ENCODE data around the gene GTF3A.

Gene GTF3A

GRCh38 chr13:27406178-27406939 lies 18.1 kb upstream of the GTF3A start:
- no peak for DNase-seq

GRCh38 chr13:27408074-27408473 lies 16.3 kb upstream of the GTF3A start:
- DNase-seq = no peak

GRCh38 chr13:27409013-27409412 lies 15.4 kb upstream of the GTF3A start:
- no peak for DNase-seq

GRCh38 chr13:27411341-27411740 lies 13.1 kb upstream of the GTF3A start:
- no peak for DNase-seq

DNA sequence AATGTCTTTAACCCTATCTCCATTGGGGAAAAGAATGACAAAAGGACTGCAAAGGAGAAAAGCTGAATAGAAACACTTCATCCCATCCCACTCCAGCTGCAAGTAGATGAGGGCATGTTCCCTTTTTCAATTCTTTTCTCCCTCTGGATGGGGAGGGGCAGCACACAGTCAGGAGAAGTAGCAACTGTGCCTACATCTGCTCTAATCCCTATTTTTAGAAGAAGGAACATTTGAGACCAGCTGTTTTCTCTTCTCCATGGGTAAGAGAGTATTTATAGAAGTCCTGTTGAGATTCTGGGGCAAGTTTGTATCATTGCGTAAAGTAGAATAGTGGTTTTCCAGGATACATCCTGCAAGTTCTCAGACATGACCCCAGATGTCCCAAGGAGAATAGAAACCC lies 9.3 kb upstream of the GTF3A start:
- no peak for DNase-seq

- no peak for DNase-seq
These were observed 5.1 kb upstream of the GTF3A start for GRCh38 chr13:27419328-27419727.

DNA sequence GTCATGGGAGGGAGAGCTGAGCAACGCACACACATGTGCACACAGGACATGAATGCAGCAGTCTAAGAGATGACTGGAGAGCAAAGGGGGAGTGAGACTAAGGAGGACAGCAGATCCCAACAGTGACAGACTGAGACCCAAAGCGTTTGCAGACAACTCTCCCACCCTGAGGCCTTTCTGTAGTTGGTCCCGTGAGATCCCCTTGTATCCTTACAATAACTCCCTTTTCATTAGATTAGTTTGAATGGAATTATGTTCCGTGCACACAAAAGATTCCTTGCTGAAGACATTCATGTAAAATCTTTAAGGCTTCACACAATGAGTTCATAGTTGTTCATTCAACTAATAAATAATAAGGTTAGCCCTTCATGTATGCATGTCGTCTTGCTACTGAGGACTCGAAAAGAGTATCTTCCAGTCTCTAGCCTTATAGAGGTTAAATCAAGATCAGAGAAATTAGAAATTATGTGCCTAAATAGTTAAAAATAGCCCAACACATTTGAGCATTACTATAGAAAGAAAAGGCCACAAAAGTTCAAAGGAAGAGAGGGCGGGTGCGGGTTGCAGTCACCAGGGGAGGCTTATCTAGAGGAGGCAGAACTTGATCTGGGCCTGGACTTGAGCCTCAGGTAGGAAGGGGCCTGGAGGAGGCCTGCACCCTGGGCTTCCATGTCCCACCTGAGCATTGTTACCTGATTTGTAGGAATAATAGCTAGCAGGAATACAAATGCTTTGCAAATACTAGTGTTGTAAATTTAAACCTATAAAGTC lies 3.1 kb upstream of the GTF3A start:
- DNase-seq = no peak

DNA sequence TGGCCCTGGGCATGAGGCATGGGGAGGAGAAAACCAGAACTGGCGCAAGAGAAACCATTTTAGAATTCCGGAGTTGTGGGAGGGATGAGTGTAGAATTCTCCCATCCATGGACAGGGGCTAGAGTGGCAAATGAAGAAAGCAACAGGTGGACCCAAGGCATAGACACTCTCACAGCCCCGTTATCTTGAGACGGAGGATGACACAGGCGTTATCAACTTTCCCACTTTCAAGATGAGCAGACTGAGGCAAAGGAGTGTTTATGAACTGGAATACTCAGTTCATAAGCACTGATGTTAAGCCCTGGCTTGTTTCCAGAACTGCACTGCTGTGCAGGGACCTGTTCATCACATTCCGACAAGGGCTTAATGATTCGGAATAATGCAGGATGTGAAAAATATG lies 1.1 kb upstream of the GTF3A start:
- DNase-seq = no peak

GRCh38 chr13:27425158-27425917 lies 919 bp downstream of the GTF3A start:
- no peak for DNase-seq

DNA sequence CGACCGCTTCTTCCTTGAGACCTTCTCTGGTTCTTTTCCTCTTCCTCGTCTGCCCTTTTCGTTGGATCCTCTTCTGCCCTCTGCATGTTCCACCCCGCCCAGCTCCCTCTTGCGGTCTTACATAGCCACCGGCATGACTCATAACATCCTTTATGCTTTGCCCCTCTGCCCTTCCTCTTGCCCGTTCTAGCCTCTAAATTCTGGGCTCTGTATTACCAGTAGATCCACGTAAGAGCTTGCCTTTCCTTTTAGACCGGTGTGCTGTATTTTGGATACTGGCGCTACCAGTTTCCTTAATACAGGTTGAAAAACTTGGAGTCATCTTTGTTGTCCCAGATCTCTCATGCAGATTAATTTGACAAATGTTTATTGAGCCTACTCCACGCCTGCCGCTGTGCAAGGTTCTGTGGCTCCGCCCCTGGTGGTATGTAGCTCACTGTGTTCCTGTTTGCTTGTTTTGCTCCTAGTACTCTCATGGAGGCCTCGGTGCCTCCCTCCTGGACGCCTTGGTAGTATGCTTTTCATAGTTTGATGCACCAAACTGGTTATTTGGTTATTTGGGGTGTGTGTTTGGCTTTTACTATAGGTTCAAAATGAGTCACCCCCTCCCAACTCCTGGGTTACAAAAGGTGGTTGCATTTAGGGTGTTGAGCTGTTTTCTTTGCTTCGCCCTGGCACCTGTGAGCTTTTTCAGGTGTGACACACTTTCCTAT lies 1.7 kb downstream of the GTF3A start:
- no peak for DNase-seq

DNA sequence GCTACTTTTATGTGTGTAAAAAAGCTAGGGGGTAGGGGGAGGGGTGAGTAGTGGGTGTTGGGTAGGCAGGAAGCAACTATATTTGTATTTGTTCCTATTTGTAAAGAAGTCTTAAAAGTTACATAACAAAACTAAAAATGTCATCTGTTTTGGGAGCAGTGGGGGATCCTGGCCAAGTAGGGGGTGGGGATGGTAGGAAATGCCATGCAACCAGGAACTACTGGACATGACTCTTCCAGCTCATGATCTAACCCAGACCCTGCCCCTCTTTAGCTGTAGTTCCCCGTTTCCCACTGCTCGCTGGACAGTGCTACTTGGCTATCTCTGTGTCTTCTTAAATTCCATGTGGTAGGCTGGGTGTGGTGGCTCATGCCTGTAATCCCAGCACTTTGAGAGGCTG lies 3.2 kb downstream of the GTF3A start:
- DNase-seq = no peak

GRCh38 chr13:27428160-27428559 lies 3.7 kb downstream of the GTF3A start:
- no peak for DNase-seq

- no peak for DNase-seq
These were observed 7.8 kb downstream of the GTF3A start for GRCh38 chr13:27432180-27432579.

DNA sequence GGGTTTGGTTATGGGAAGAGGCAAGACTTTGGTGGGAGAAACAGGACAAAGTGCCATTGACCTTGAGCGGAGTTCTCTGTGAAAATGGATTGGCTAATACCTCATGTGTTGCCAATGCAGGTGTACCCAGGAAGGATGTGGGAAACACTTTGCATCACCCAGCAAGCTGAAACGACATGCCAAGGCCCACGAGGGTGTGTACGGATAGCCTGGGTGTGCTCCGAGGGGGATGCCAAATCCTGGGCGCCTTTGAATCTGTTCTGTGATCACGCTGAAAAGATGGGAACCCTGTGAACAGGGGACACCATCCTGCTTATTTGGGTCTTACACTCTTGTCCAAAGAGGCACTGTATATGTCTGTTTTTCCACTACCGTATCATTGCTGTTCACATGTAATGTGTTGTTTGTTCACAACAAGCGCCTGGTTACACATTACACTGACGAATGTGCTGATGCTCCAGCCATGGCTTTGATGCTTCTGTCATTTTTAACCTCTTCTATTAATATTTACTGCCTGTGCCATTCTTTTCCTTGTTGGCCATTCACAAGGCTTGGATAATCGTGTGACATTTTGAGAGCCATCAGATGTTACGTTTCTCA lies 8.3 kb downstream of the GTF3A start:
- no peak for DNase-seq

GRCh38 chr13:27437126-27437525 lies 12.7 kb downstream of the GTF3A start:
- no peak for DNase-seq

DNA sequence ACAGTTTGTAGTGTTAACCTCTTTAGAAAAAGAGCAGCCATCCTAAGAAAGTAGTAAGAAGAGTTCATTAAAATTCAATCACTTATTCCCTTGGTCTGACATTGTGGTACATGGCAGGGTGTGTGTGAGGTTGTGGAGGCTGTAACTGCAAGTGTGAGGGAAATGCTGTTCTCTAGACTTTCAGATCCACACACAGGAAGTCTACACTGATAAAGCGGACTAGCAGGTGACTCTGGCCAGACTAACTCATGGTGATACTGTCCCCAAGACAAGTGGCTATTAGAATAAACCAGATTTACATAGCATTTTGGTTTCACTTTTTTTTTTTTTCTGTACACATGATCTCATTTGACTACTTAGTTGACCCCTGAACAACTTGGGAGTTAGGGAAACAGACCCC lies 16.0 kb downstream of the GTF3A start:
- DNase-seq = no peak

GRCh38 chr13:27442071-27442647 lies 17.7 kb downstream of the GTF3A start:
- no peak for DNase-seq

GRCh38 chr13:27442797-27443196 lies 18.4 kb downstream of the GTF3A start:
- no peak for DNase-seq

GRCh38 chr13:27446986-27447583 lies 22.7 kb downstream of the GTF3A start:
- DNase-seq = no peak

GRCh38 chr13:27448308-27448707 lies 23.9 kb downstream of the GTF3A start:
- DNase-seq = no peak

DNA sequence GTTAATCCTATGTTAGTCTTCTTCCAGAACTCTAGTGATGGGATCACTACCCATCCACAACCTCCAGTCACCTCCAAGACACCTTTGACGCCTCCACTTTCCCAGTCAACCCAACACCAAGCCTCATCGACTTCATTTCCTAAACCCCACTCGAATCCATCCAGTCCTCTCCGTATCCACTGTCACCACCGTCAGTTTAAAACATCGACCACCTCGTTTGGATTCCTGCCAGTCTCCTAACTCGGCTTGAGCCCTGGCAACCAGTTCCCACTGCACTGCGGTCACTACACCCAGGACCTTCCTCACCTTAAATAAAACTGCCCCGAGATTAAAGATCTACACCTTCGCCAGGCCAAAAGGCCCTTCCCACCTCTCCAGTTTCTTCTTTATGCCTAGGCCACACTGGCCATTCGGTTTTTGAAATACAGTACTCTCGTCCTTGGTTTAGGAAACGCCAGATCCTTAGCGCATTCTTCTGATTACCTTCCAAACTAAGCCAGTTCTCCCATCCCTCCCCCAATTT lies 24.7 kb downstream of the GTF3A start:
- no peak for DNase-seq

All from right forelimb (tissue), 1 donor.